Endodermal cell (in vitro differentiated cells): Measurements from ENCODE around the gene NEBL. TPM values are rescaled to one million over a fixed set of nuclear protein-coding genes. Genes with fewer than 3 reads are reported as not detected.

ENCODE experiments used
- DNase-seq: peaks from one replicate; pipeline ENCODE4 v3.0.0-alpha.2; 2017
- H3K27ac ChIP-seq: 2 replicates; pipeline ENCODE4 v1.5.1; 2013; ENCODE audit warnings: mild to moderate bottlenecking, low read depth, low read length, moderate library complexity
- H3K27me3 ChIP-seq: 2 replicates; pipeline ENCODE4 v1.6.1; 2013; ENCODE audit warnings: mild to moderate bottlenecking, low read length, moderate library complexity; ENCODE audit not compliant: insufficient read depth, control insufficient read depth, poor library complexity, severe bottlenecking
- H3K36me3 ChIP-seq: 2 replicates; pipeline ENCODE4 v1.7.0; 2013; ENCODE audit warnings: mild to moderate bottlenecking, low read length, moderate library complexity; ENCODE audit not compliant: control insufficient read depth, insufficient read depth
- H3K4me1 ChIP-seq: one replicate; pipeline ENCODE4 v1.7.0; 2013; ENCODE audit warnings: low read length; ENCODE audit not compliant: control insufficient read depth, insufficient read depth
- H3K4me3 ChIP-seq: 2 replicates; pipeline ENCODE4 v1.5.1; 2013; ENCODE audit warnings: mild to moderate bottlenecking, low read length, moderate library complexity
- H3K9ac ChIP-seq: 2 replicates; pipeline ENCODE4 v1.6.1; 2013; ENCODE audit warnings: mild to moderate bottlenecking, low read length, moderate library complexity; ENCODE audit not compliant: poor library complexity, severe bottlenecking; ENCODE audit errors: extremely low read depth
- H3K9me3 ChIP-seq: 2 replicates; pipeline ENCODE4 v1.6.1; 2013; ENCODE audit warnings: mild to moderate bottlenecking, low read length, moderate library complexity; ENCODE audit not compliant: control insufficient read depth
- H3K27ac Mint-ChIP-seq: 2 replicates; pipeline ENCODE4 v1.8.0; 2020; ENCODE audit warnings: mixed read lengths
- H3K27me3 Mint-ChIP-seq: 2 replicates; pipeline ENCODE4 v1.8.0; 2021; ENCODE audit warnings: mild to moderate bottlenecking, mixed read lengths; ENCODE audit not compliant: insufficient read depth
- H3K36me3 Mint-ChIP-seq: 2 replicates; pipeline ENCODE4 v1.8.0; 2020; ENCODE audit warnings: low read depth, mixed read lengths
- H3K4me1 Mint-ChIP-seq: 2 replicates; pipeline ENCODE4 v1.8.0; 2020; ENCODE audit warnings: mixed read lengths
- H3K4me3 Mint-ChIP-seq: 2 replicates; pipeline ENCODE4 v1.8.0; 2020; ENCODE audit warnings: mild to moderate bottlenecking, moderate library complexity, mixed read lengths
- H3K9me3 Mint-ChIP-seq: 2 replicates; pipeline ENCODE4 v1.8.0; 2020; ENCODE audit warnings: mild to moderate bottlenecking, mixed read lengths
- CTCF ChIP-seq: fragments of 200-600 bp; sonication (generic); conservative IDR thresholded peaks from 2 replicates; pipeline ENCODE4 v1.5.0; 2021; ENCODE audit warnings: antibody characterized with exemption, mild to moderate bottlenecking
- WGBS, 2 experiments: methylation state at CpG; one replicate each; pipeline versions ENCODE4 v1.1.5 to v1.1.7; 2013; ENCODE audit warnings: missing lambda C conversion rate in 2 of 2, mixed read lengths in 1 of 2; ENCODE audit not compliant: insufficient coverage in 1 of 2, insufficient read length in 1 of 2; 5-methylcytosine and 5-hydroxymethylcytosine counted together
- total RNA-seq, 2 donors: library from RNA; stranded (reverse); fragmentation: NEBNext Ultra II Directional in 1 of 2; extraction: Animal tissue kit (Norgen Biotek cat#: 25700) in 1 of 2; gene quantifications; 2 replicates in 1 of 2; 3 replicates in 1 of 2; pipeline ENCODE4 v1.2.1, GENCODE V29; 2021

The NEBL gene
- total RNA-seq, 2 donors from 2014 or later = 39.8 to 61.6 TPM

DNA sequence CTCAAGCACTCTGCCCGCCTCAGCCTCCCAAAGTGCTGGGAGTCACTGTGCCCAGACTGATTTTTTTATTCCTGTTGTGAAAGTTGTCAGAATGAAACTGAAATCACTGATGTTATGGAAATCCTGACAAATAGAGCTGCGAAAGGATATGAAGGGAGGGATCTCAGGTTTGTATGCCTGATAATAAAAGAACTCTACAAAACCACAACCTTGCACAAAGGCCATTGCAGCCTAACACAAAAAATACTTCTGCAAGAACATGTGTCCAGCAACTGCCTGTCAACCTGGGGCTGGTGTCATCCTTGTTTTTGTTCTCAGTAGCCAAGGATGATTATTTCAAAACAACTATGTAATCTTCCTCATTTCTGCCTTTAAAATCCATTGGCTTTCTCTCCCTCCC is 126.1 kb downstream of the NEBL start:
- Histone ChIP-seq H3K27me3 (no peaks in the 10 kb centered on the region), H3K4me1 (peaks cover 3% of the 10 kb centered on the region), H3K4me3 (no peak overlapping the region), H3K36me3 (no peaks in the 10 kb centered on the region), H3K9me3 (no peaks in the 10 kb centered on the region), H3K9ac (no peak overlapping the region), H3K27ac (no peak overlapping the region)
- H3K36me3 Mint-ChIP-seq = no peaks in the 10 kb centered on the region
- H3K27ac Mint-ChIP-seq = no peak overlapping the region
- TF ChIP-seq CTCF = no peak
- peaks cover 14% of the 10 kb centered on the region for H3K4me1 Mint-ChIP-seq
- H3K27me3 Mint-ChIP-seq = no peaks in the 10 kb centered on the region
- no peaks in the 10 kb centered on the region for H3K9me3 Mint-ChIP-seq
- 94% methylated on average over 2 of the region's 2 CpGs; no CpG with 5 or more reads in 1 of the 2 experiments for WGBS, 2 experiments
- DNase-seq = no peak
- H3K4me3 Mint-ChIP-seq = no peak overlapping the region

DNA sequence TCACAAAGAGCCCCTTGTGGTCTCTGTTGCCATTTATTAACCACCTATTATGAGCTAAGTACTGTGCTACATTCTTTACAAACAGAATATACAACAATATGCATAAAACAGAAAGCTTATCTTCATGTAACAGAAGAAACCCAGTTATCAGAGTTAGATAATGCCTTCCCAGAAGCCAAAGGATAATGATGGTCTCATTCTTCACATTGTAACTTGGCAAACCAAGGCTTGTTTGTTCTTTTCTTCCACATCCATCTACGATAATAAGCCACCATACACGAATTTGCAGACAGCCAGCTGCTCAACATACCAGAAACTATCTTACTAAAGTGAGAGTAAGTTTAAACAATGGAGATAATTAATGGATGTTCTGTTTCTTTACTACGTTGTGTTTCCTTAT is 127.6 kb downstream of the NEBL start:
- no peaks in the 10 kb centered on the region for H3K9me3 ChIP-seq
- no peak for TF ChIP-seq CTCF
- H3K27me3 ChIP-seq = no peaks in the 10 kb centered on the region
- Mint-ChIP-seq H3K27me3 (no peaks in the 10 kb centered on the region), H3K27ac (no peak overlapping the region), H3K9me3 (no peaks in the 10 kb centered on the region), H3K36me3 (no peaks in the 10 kb centered on the region), H3K4me1 (peaks cover 14% of the 10 kb centered on the region), H3K4me3 (no peak overlapping the region)
- H3K36me3 ChIP-seq = no peaks in the 10 kb centered on the region
- H3K9ac ChIP-seq = no peak overlapping the region
- peaks cover 3% of the 10 kb centered on the region for H3K4me1 ChIP-seq
- no peak overlapping the region for H3K27ac ChIP-seq
- DNase-seq = no peak
- WGBS, 2 experiments = 73% methylated on average over 3 of the region's 3 CpGs; no CpG with 5 or more reads in 1 of the 2 experiments
- H3K4me3 ChIP-seq = no peak overlapping the region

DNA sequence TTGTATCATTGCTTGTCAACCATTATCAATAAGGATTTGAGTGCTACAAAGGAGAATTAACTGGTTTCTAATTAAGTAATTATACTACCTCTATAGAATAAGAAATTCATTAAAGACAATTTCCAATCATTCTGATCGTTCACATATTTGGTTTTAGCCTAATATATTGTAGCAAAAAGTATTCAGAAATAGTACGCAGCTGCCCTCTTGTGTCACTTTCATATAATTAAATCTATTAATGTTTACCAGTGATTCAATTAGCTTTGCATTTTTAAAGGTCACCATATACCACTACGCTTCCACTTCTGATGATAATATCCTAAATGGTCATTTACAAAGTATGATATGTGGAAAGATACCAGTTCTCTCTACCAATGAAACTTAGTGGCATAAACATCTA is 128.3 kb downstream of the NEBL start:
- no peaks in the 10 kb centered on the region for H3K27me3 ChIP-seq
- H3K27ac ChIP-seq = no peak overlapping the region
- DNase-seq = no peak
- H3K4me1 Mint-ChIP-seq = peaks cover 14% of the 10 kb centered on the region
- no peaks in the 10 kb centered on the region for H3K9me3 Mint-ChIP-seq
- no peaks in the 10 kb centered on the region for H3K9me3 ChIP-seq
- H3K4me1 ChIP-seq = peaks cover 3% of the 10 kb centered on the region
- H3K4me3 Mint-ChIP-seq = no peak overlapping the region
- H3K4me3 ChIP-seq = no peak overlapping the region
- WGBS, 2 experiments = 62 to 100% methylated on average over 1 to 3 of the region's 3 CpGs
- H3K9ac ChIP-seq = no peak overlapping the region
- H3K27ac Mint-ChIP-seq = no peak overlapping the region
- TF ChIP-seq CTCF = peak; percentile 71
- H3K36me3 ChIP-seq = no peaks in the 10 kb centered on the region
- no peaks in the 10 kb centered on the region for H3K36me3 Mint-ChIP-seq
- H3K27me3 Mint-ChIP-seq = no peaks in the 10 kb centered on the region
